ENCODE measurements around the gene ADAMTSL5. TPM values are rescaled to one million over a fixed set of nuclear protein-coding genes. Genes with fewer than 3 reads are reported as not detected.

ADAMTSL5 gene
- total and polyA plus RNA-seq, 2 of the 13 experiments (the other 11 are each of a cell fraction or from before 2014, with no cell fraction given) = 0.60 to 2.7 TPM

DNA sequence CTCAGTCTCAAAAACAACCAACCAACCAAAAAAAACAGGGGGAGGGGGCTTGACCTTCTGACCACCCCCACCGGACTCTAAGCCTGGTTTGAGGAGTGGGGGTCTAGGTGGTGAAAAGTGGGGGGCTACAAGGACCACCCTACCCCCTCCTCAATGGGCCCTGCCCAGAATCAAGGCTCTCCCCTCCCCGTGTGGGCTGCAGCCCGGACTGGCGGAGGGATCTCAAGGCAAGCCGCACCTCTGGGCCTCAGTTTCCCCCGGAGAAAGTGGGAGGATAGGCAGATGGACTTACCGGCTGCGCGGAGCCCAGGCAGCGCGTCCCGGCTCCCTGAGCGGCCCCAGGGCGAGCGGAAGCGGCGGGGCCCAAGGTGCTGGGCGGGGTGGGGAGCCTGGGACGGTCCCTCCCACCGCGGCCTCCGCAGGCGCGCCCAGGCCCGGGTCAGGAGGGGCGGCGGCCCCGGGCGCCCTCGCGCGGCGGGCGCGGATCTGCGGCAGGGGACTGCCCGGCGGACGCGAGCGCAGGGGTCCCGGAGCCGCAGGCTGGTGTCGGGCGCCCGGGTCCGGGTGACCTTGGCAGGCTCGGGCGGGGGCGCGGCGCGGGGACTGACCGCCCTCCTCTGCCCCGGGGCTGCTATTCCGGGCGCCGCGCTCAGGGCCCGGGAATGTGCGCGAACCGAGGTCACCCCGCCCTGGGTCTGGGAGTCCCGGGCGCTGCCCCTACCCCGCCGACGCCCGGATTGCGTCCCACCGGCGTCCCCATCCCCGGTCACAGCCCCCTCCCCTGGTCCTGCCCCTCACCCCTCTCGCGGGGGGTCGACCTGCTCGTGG is at the start of gene ADAMTSL5 (continued):
- TF ChIP-seq, protein P1, sequence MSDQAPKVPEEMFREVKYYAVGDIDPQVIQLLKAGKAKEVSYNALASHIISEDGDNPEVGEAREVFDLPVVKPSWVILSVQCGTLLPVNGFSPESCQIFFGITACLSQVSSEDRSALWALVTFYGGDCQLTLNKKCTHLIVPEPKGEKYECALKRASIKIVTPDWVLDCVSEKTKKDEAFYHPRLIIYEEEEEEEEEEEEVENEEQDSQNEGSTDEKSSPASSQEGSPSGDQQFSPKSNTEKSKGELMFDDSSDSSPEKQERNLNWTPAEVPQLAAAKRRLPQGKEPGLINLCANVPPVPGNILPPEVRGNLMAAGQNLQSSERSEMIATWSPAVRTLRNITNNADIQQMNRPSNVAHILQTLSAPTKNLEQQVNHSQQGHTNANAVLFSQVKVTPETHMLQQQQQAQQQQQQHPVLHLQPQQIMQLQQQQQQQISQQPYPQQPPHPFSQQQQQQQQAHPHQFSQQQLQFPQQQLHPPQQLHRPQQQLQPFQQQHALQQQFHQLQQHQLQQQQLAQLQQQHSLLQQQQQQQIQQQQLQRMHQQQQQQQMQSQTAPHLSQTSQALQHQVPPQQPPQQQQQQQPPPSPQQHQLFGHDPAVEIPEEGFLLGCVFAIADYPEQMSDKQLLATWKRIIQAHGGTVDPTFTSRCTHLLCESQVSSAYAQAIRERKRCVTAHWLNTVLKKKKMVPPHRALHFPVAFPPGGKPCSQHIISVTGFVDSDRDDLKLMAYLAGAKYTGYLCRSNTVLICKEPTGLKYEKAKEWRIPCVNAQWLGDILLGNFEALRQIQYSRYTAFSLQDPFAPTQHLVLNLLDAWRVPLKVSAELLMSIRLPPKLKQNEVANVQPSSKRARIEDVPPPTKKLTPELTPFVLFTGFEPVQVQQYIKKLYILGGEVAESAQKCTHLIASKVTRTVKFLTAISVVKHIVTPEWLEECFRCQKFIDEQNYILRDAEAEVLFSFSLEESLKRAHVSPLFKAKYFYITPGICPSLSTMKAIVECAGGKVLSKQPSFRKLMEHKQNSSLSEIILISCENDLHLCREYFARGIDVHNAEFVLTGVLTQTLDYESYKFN (CRISPR knock-in tag; conservative IDR thresholded peaks at IDR 0.05) = 0 out of 2 replicates have a peak, but pooled peaks have one; percentile 11
- TF ChIP-seq ZNF768 (CRISPR knock-in tag; IDR thresholded peaks at IDR 0.05) (peak; percentile 83; the same call in 1 of the 2 replicates), HDAC1 (CRISPR knock-in tag; IDR thresholded peaks at IDR 0.05) (peak; percentile 74), ZNF678 (CRISPR knock-in tag; IDR thresholded peaks at IDR 0.05) (no peak), YEATS2 (CRISPR knock-in tag; IDR thresholded peaks at IDR 0.05; ENCODE audit: borderline replicate concordance) (peak; percentile 38; the same call in 1 of the 2 replicates), ZNF713 (CRISPR knock-in tag; IDR thresholded peaks at IDR 0.05) (no peak), PLRG1 (conservative IDR thresholded peaks at IDR 0.05) (no peak), TEAD3 (CRISPR knock-in tag; optimal IDR thresholded peaks at IDR 0.05; ENCODE audit: borderline replicate concordance) (no peak)
- TF ChIP-seq, protein P2, sequence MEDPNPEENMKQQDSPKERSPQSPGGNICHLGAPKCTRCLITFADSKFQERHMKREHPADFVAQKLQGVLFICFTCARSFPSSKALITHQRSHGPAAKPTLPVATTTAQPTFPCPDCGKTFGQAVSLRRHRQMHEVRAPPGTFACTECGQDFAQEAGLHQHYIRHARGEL (CRISPR knock-in tag; IDR thresholded peaks at IDR 0.05) = no peak

Measured in HepG2 (cell line).